ENCODE measurements around the gene DEFB108B. TPM values are rescaled to one million over a fixed set of nuclear protein-coding genes. Genes with fewer than 3 reads are reported as not detected.
"Not testable (repeated sequence)": the region's sequence is repeated elsewhere in the genome, so short reads cannot be mapped to it uniquely, and the experiment has no call there.

The DEFB108B gene
- polyA plus RNA-seq, 1 experiment: not detected

GRCh38 chr11:71792621-71793235, 40.3 kb upstream of the DEFB108B start:
- CTCF ChIA-PET: interaction anchor here (2.8 kb wide), 1 partner anchor 21 kb away, joined by 8 read pairs; no protein-coding TSS in a partner anchor
- POLR2A ChIA-PET: not testable (repeated sequence)

DNA sequence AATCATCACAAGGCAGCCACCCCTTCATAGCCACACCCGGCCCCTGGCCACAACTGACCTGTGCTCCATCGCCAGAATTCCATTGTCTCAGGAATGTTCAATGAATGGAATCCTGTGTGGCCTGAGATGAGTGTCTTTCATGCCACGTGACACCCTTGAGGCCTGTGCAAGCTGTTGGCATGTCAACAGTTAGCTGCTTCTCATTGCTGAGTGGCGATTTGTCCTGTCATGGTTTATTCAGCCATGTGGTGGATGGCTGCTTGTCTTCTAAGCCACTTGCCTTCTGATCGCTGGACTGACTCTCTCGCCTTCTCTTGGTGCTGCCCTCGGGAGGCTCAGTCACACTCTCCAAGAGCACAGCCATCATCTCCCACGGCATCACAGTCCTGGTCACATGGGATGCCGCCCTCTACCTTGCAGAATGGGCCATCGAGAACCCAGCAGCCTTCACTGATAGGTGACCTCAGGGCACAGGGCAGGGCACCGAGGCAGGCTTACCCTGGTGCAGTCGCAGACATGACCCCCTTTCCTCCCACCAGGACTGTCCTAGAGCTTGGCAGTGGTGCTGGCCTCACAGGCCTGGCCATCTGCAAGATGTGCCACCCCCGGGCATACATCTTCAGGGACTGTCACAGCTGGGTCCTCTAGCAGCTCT, 38.5 kb upstream of the DEFB108B start:
- peak; percentile 76 for DNase-seq (ENCODE audit: low read depth)
- POLR2A ChIA-PET; H3K4me3 ChIP-seq (ENCODE audit: low read depth, low read length); CTCF ChIA-PET; H3K27me3 ChIP-seq (ENCODE audit: control insufficient read depth, insufficient read depth, low read length); H3K36me3 ChIP-seq (ENCODE audit: control insufficient read depth, insufficient read depth, low read length): not testable (repeated sequence)

More at GRCh38 chr11:71792621-71793235, 40.3 kb upstream of the DEFB108B start:
- H3K27me3 ChIP-seq (ENCODE audit: control insufficient read depth, insufficient read depth, low read length); H3K36me3 ChIP-seq (ENCODE audit: control insufficient read depth, insufficient read depth, low read length); H3K4me3 ChIP-seq (ENCODE audit: low read depth, low read length); DNase-seq (ENCODE audit: low read depth): not testable (repeated sequence)
- TF ChIP-seq, protein P1, sequence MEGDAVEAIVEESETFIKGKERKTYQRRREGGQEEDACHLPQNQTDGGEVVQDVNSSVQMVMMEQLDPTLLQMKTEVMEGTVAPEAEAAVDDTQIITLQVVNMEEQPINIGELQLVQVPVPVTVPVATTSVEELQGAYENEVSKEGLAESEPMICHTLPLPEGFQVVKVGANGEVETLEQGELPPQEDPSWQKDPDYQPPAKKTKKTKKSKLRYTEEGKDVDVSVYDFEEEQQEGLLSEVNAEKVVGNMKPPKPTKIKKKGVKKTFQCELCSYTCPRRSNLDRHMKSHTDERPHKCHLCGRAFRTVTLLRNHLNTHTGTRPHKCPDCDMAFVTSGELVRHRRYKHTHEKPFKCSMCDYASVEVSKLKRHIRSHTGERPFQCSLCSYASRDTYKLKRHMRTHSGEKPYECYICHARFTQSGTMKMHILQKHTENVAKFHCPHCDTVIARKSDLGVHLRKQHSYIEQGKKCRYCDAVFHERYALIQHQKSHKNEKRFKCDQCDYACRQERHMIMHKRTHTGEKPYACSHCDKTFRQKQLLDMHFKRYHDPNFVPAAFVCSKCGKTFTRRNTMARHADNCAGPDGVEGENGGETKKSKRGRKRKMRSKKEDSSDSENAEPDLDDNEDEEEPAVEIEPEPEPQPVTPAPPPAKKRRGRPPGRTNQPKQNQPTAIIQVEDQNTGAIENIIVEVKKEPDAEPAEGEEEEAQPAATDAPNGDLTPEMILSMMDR (IDR thresholded peaks at IDR 0.05; ENCODE audit: insufficient read depth, low read depth, low read length): peak; percentile 56

DNA sequence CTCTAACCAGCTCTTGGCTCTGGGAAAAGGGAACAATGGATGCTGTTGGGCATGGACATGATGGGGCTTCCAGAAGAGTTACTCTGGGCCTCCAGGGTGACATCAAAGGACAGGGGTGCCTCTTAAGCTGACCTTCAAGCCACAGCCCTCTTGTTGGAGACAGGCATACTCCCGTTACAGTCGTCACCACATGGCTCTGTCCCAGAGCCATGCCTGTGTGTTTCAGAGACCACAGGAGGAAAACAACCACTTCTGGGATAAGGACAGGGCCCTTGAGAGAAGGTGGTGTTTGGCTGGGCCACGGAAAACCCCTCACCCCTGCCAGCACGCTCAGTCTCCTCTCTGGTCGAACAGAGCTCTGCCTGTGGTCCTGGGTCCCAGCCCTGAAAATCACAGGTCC, 37.8 kb upstream of the DEFB108B start:
- DNase-seq (ENCODE audit: low read depth); H3K36me3 ChIP-seq (ENCODE audit: control insufficient read depth, insufficient read depth, low read length); CTCF ChIA-PET; H3K27me3 ChIP-seq (ENCODE audit: control insufficient read depth, insufficient read depth, low read length); H3K4me3 ChIP-seq (ENCODE audit: low read depth, low read length); POLR2A ChIA-PET: not testable (repeated sequence)

- H3K36me3 ChIP-seq (ENCODE audit: control insufficient read depth, insufficient read depth, low read length); H3K27me3 ChIP-seq (ENCODE audit: control insufficient read depth, insufficient read depth, low read length); CTCF ChIA-PET; DNase-seq (ENCODE audit: low read depth); H3K4me3 ChIP-seq (ENCODE audit: low read depth, low read length); POLR2A ChIA-PET: not testable (repeated sequence)
These were observed 37.0 kb upstream of the DEFB108B start for GRCh38 chr11:71796016-71796415.

- POLR2A ChIA-PET, CTCF ChIA-PET: not testable (repeated sequence)
These were observed 36.2 kb upstream of the DEFB108B start for GRCh38 chr11:71796781-71797180.

DNA sequence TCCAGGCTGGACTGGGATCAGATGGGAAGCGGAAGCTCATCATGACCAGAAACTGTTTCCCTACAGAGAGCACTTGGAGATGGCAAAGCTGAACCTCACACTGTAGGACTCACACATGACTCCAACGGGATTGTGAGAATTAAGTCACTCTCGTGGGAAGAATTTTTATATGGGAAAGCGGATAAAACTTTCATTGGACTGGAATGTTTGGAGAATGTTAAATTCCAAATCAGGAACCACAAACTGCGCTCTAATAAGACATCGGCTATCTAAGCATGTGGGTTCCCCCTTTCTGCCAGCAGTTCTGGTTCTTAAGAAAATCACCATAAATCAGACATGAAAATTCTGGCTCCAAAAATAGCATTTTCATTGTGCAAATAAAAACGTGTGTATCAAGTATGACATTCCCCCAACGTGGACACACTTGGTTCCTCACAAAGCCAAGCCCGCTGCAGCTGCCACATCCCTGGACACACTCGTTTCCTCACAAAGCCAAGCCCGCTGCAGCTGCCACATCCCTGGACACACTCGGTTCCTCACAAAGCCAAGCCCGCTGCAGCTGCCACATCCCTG, 33.4 kb upstream of the DEFB108B start:
- DNase-seq (ENCODE audit: low read depth): peak; percentile 89
- H3K4me3 ChIP-seq (ENCODE audit: low read depth, low read length); POLR2A ChIA-PET; H3K27me3 ChIP-seq (ENCODE audit: control insufficient read depth, insufficient read depth, low read length); H3K36me3 ChIP-seq (ENCODE audit: control insufficient read depth, insufficient read depth, low read length): not testable (repeated sequence)
- CTCF ChIA-PET: interaction anchor here (0.6 to 1.6 kb wide), 7 partner anchors 10 to 631 kb away, joined by 3 to 8 read pairs (median 3); no protein-coding TSS in a partner anchor

More at GRCh38 chr11:71796781-71797180, 36.2 kb upstream of the DEFB108B start:
- not testable (repeated sequence) for H3K27me3 ChIP-seq (ENCODE audit: control insufficient read depth, insufficient read depth, low read length); H3K4me3 ChIP-seq (ENCODE audit: low read depth, low read length); DNase-seq (ENCODE audit: low read depth); H3K36me3 ChIP-seq (ENCODE audit: control insufficient read depth, insufficient read depth, low read length)

GRCh38 chr11:71800335-71800953, 32.6 kb upstream of the DEFB108B start:
- DNase-seq (ENCODE audit: low read depth); H3K4me3 ChIP-seq (ENCODE audit: low read depth, low read length); H3K27me3 ChIP-seq (ENCODE audit: control insufficient read depth, insufficient read depth, low read length); POLR2A ChIA-PET; H3K36me3 ChIP-seq (ENCODE audit: control insufficient read depth, insufficient read depth, low read length): not testable (repeated sequence)
- TF ChIP-seq, protein P1 (IDR thresholded peaks at IDR 0.05; ENCODE audit: insufficient read depth, low read depth, low read length): peak; percentile 81
- CTCF ChIA-PET: interaction anchor here (0.6 to 1.6 kb wide), 7 partner anchors 11 to 631 kb away, joined by 3 to 8 read pairs (median 3); no protein-coding TSS in a partner anchor

DNA sequence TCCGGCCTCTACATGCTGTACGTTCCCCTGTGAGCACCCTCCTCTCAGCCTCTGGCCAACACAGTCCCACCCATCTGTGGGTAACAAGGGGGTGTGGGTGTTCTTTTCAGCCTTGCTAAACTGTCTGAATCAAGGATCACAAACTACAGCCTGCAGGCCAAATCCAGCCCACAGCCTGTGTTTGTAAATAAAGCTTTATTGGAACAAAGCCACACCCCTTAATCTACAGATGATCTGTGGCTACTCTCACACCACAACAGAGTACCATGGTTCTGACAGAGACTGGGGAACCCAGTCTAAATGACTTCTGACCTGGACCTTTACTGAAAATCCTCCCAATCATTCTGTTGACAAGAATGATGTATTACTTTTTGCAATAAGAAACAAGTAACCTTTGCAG, 32.0 kb upstream of the DEFB108B start:
- H3K36me3 ChIP-seq (ENCODE audit: control insufficient read depth, insufficient read depth, low read length); H3K27me3 ChIP-seq (ENCODE audit: control insufficient read depth, insufficient read depth, low read length); DNase-seq (ENCODE audit: low read depth); H3K4me3 ChIP-seq (ENCODE audit: low read depth, low read length); POLR2A ChIA-PET: not testable (repeated sequence)
- CTCF ChIA-PET: interaction anchor here (1.1 kb wide), 2 partner anchors 12 to 224 kb away, joined by 3 to 6 read pairs; no protein-coding TSS in a partner anchor

DNA sequence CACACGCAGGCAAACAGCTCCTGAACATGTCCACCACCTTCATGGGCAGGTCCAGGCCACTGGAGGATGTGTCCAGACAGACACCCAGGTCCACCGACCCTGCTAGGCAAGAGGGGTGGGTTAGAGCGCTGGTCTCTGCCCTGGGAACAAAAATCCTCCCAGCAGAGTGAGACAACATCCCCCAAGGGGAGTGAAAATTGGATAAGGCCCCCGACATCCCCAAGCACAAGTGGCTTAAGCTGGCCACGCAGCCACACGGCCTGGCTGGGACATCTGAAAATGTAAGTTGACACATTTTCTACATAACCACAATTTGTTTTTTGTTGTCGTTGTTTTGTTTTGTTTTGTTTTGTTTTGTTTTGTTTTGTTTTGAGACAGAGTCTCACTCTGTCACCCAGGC, 30.1 kb upstream of the DEFB108B start:
- POLR2A ChIA-PET; CTCF ChIA-PET; H3K36me3 ChIP-seq (ENCODE audit: control insufficient read depth, insufficient read depth, low read length); H3K4me3 ChIP-seq (ENCODE audit: low read depth, low read length); DNase-seq (ENCODE audit: low read depth); H3K27me3 ChIP-seq (ENCODE audit: control insufficient read depth, insufficient read depth, low read length): not testable (repeated sequence)

DNA sequence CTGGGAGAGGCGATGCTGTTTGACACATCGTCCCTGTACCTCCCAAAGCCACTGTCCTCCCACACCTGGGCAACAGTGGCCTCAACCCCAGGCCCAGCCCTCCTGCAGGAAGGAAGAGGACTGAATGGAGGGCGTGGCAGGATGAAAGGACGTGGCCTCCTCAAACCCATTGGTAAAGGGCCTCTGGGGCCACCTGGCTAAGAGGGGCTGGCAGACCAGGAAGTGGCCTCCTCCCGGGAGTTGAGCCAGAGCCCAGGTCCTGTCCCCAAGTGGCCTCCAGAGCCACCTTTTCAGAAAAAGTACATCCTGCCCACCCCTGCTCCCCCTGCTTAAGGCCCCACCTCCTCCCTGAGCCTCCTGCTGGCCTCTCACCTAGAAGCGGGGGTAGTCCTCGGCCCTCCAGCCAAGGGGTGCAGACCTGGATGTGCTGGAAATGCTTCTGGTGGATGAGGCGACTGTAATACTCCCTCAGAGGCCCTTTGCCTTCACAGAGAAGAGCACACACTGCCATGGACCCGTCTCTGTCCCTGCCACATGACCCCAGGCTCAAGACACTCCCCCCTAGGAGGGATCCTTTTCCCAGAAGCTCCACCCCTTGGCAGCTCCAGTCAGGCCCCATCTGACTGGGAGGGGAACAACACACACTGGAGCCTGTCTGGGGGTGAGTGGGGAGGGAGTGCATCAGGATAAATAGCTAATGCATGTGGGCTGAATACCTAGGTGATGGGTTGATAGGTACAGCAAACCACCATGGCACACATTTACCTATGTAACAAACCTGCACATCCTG, 28.6 kb upstream of the DEFB108B start:
- H3K36me3 ChIP-seq (ENCODE audit: control insufficient read depth, insufficient read depth, low read length); CTCF ChIA-PET; DNase-seq (ENCODE audit: low read depth); H3K4me3 ChIP-seq (ENCODE audit: low read depth, low read length); H3K27me3 ChIP-seq (ENCODE audit: control insufficient read depth, insufficient read depth, low read length); POLR2A ChIA-PET: not testable (repeated sequence)
